B cell (primary cell): Measurements from ENCODE around the gene PTPRG. TPM values are rescaled to one million over a fixed set of nuclear protein-coding genes. Genes with fewer than 3 reads are reported as not detected.

Source experiments
- ATAC-seq: fragments of 200-7000 bp; cut with Tn5 transposase; one replicate; pipeline ENCODE4 v1.10.0; 2021; ENCODE audit warnings: low read depth, mild to moderate bottlenecking, moderate number of reproducible peaks, moderate library complexity
- CTCF ChIA-PET: fragments of 350-600 bp; sonication (Branson Sonifier 250); formaldehyde crosslinking; loops from one replicate; lab custom pipeline; 2021; ENCODE audit warnings: antibody characterized with exemption, inconsistent platforms; lab: Charles Lee
- POLR2A ChIA-PET: fragments of 350-600 bp; sonication (Branson Sonifier 250); formaldehyde crosslinking; loops from one replicate; lab custom pipeline; 2021; ENCODE audit warnings: antibody characterized with exemption; lab: Charles Lee
- DNase-seq: peaks from one replicate; pipeline ENCODE4 v3.0.0; 2013
- H2AFZ ChIP-seq: 2 replicates; pipeline ENCODE4 v1.6.1; 2012; ENCODE audit warnings: mild to moderate bottlenecking, low read depth, low read length; ENCODE audit not compliant: insufficient read depth, poor library complexity, severe bottlenecking
- H3K27ac ChIP-seq, 2 donors: 1 replicate in 1 of 2; 2 replicates in 1 of 2; pipeline ENCODE4 v1.5.1; 2012 to 2013; ENCODE audit warnings: low read length in 2 of 2, mild to moderate bottlenecking in 2 of 2, moderate library complexity in 1 of 2
- H3K27me3 ChIP-seq, 4 experiments: fragments of 200-600 bp in 1 of 4; sonication (generic) in 1 of 4; replicated peaks in 1 of 4; 1 replicate in 2 of 4; 2 replicates in 2 of 4; pipeline versions ENCODE4 v1.6.1 to v1.7.0; 2013 to 2016; ENCODE audit warnings: low read length in 3 of 4, mild to moderate bottlenecking in 2 of 4, mixed read lengths in 1 of 4, moderate library complexity in 1 of 4; ENCODE audit not compliant: insufficient read depth in 4 of 4, control insufficient read depth in 3 of 4; ENCODE audit errors: control extremely low read depth in 1 of 4
- H3K36me3 ChIP-seq, 2 experiments: replicated peaks in 1 of 2; 1 replicate in 1 of 2; 2 replicates in 1 of 2; pipeline versions ENCODE4 v1.6.1 to v1.7.1; 2013; ENCODE audit warnings: low read length in 1 of 2; ENCODE audit not compliant: insufficient read depth in 2 of 2, control insufficient read depth in 1 of 2; ENCODE audit errors: control extremely low read depth in 1 of 2, extremely low read depth in 1 of 2
- H3K4me1 ChIP-seq, 2 donors: fragments of 200-600 bp in 1 of 2; sonication (generic) in 1 of 2; 1 replicate in 1 of 2; 2 replicates in 1 of 2; pipeline versions ENCODE4 v1.5.1 to v1.6.1; 2013 to 2017; ENCODE audit warnings: low read length in 2 of 2; ENCODE audit not compliant: control insufficient read depth in 2 of 2, insufficient read depth in 2 of 2
- H3K4me2 ChIP-seq: replicated peaks from 2 replicates; pipeline ENCODE3; 2012; ENCODE audit warnings: mild to moderate bottlenecking, low read depth, low read length; ENCODE audit not compliant: poor library complexity, severe bottlenecking
- H3K4me3 ChIP-seq, 5 experiments: fragments of 200-600 bp in 1 of 5; sonication (generic) in 1 of 5; 1 replicate in 3 of 5; 2 replicates in 2 of 5; pipeline versions ENCODE4 v1.5.1 to v1.7.0; 2011 to 2016; ENCODE audit warnings: low read length in 4 of 5, mild to moderate bottlenecking in 4 of 5, low read depth in 2 of 5, control low read depth in 1 of 5, moderate library complexity in 1 of 5; ENCODE audit not compliant: insufficient read depth in 1 of 5; ENCODE audit errors: control extremely low read depth in 1 of 5, extremely low read depth in 1 of 5
- H3K79me2 ChIP-seq: fragments of 200-600 bp; sonication (generic); one replicate; pipeline ENCODE4 v1.6.0; 2016; ENCODE audit warnings: low read length; ENCODE audit not compliant: control insufficient read depth, insufficient read depth
- H3K9ac ChIP-seq: fragments of 200-600 bp; sonication (generic); 2 replicates; pipeline ENCODE4 v1.6.1; 2017; ENCODE audit warnings: mild to moderate bottlenecking, low read length, moderate library complexity
- H3K9me3 ChIP-seq, 3 donors: one replicate each; pipeline versions ENCODE4 v1.6.1 to v1.7.1; 2013; ENCODE audit warnings: low read length in 2 of 3; ENCODE audit not compliant: control insufficient read depth in 2 of 3, insufficient read depth in 1 of 3; ENCODE audit errors: control extremely low read depth in 1 of 3
- H4K20me1 ChIP-seq: 2 replicates; pipeline ENCODE4 v1.6.0; 2012; ENCODE audit warnings: mild to moderate bottlenecking, low read length; ENCODE audit not compliant: insufficient read depth, control insufficient read depth, poor library complexity, severe bottlenecking
- H3K27ac Mint-ChIP-seq: one replicate; pipeline ENCODE4 v1.8.0; 2021; ENCODE audit warnings: mixed read lengths
- H3K27me3 Mint-ChIP-seq: one replicate; pipeline ENCODE4 v1.8.0; 2021; ENCODE audit warnings: mixed read lengths
- H3K4me1 Mint-ChIP-seq: one replicate; pipeline ENCODE4 v1.8.0; 2021; ENCODE audit warnings: mixed read lengths
- H3K4me3 Mint-ChIP-seq: one replicate; pipeline ENCODE4 v1.8.0; 2021; ENCODE audit warnings: mixed read lengths
- H3K9me3 Mint-ChIP-seq: one replicate; pipeline ENCODE4 v1.8.0; 2022; ENCODE audit warnings: mixed read lengths; ENCODE audit not compliant: insufficient read depth
- EZH2 ChIP-seq: IDR thresholded peaks from 2 replicates; pipeline ENCODE4 v1.6.1; 2012; ENCODE audit warnings: borderline replicate concordance, low read depth, mild to moderate bottlenecking, moderate library complexity, low read length; ENCODE audit not compliant: insufficient read depth, poor library complexity, severe bottlenecking
- WGBS: methylation state at CpG from one replicate; pipeline ENCODE4 v1.1.5; 2013; ENCODE audit warnings: missing lambda C conversion rate; ENCODE audit not compliant: insufficient coverage; 5-methylcytosine and 5-hydroxymethylcytosine counted together
- intact Hi-C: fragments of 100-400 bp; cut with micrococcal nuclease; formaldehyde crosslinking; loops from one replicate; pipeline ENCODE4 v1.10.0; 2022
- polyA plus RNA-seq: library from polyadenylated mRNA; depleted of rRNA; stranded (reverse); fragments of >200 nt; gene quantifications from 2 replicates; pipeline ENCODE4 v1.2.3, GENCODE V29; 2012
- total RNA-seq, 2 donors: library from RNA; stranded (reverse); fragments of 120-200 nt in 1 of 2; gene quantifications; 1 replicate in 1 of 2; 2 replicates in 1 of 2; pipeline versions ENCODE4 v1.2.3 to v1.2.4, GENCODE V29; 2013 to 2022
- TF ChIP-seq, protein P1 (sequence below): fragments of 200-600 bp; IDR thresholded peaks from one replicate; pipeline ENCODE4 v1.8.0; 2022; ENCODE audit warnings: antibody characterized with exemption, mild to moderate bottlenecking

Gene PTPRG
- total and polyA plus RNA-seq, 2 donors (not counting 1 experiment from before 2014, with no cell fraction given), result 0.12 to 1.3 TPM

DNA sequence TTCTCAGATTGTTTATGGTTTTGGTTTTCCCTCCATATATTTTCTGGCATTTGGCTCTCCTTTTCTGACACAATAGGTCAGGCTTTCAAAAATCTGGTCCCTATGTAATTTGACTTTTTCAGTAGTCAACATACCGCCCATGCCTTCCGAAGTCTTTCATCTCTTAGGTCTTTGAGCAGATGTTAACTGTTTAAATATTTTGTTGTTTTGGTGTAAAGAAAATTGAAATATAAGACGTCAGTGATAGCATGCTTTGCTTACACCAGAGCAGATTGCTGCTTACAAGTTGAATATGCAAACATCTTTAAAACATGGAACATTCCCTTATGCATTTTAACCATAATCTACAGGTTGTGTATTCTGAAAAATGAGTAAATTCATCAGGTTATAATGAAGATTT lies 233.0 kb downstream of the PTPRG start:
- H3K4me3 ChIP-seq, result no peak overlapping the region
- DNase-seq (no peak), ATAC-seq (no peak)
- CTCF ChIA-PET, result no interaction called here
- no peak overlapping the region for H3K27ac Mint-ChIP-seq
- no peaks in the 10 kb centered on the region for H3K27me3 Mint-ChIP-seq
- H3K9ac ChIP-seq, result no peak overlapping the region
- H3K4me1 Mint-ChIP-seq, result no peaks in the 10 kb centered on the region
- WGBS, result 100% methylated on average over 2 of the region's 3 CpGs
- H3K9me3 ChIP-seq, result no peaks in the 10 kb centered on the region
- no peak overlapping the region for H3K4me2 ChIP-seq
- TF ChIP-seq EZH2, result no peak
- POLR2A ChIA-PET, result no interaction called here
- no peaks in the 10 kb centered on the region for H3K36me3 ChIP-seq
- intact Hi-C loops, result no loop called here
- no peaks in the 10 kb centered on the region for H3K27me3 ChIP-seq
- no peaks in the 10 kb centered on the region for H3K4me1 ChIP-seq
- H3K4me3 Mint-ChIP-seq, result no peak overlapping the region
- H3K27ac ChIP-seq, result no peak overlapping the region
- no peaks in the 10 kb centered on the region for H4K20me1 ChIP-seq
- no peak overlapping the region for H2AFZ ChIP-seq
- no peaks in the 10 kb centered on the region for H3K79me2 ChIP-seq
- no peaks in the 10 kb centered on the region for H3K9me3 Mint-ChIP-seq

DNA sequence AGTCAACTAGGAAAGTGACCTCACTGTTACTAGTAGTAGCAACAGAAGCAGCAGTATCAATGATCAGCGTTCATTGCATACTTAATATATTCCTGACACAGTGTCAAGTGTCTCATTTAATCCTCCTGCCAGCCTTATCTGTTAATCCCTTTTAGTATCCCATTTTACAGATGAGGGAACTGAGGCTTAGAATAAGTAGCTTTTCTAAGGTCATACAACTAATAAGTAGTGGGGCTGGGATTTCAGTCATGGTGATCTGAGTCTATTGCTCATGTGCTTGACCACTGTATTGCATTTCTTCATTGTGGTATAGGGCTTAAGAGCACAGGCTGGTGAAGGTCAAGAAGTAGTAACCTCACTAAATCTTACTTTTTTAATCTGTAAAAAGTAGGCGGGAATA lies 233.6 kb downstream of the PTPRG start:
- H3K4me1 ChIP-seq, result no peaks in the 10 kb centered on the region
- H3K4me2 ChIP-seq, result no peak overlapping the region
- DNase-seq, result no peak
- ChIA-PET CTCF (no interaction called here), POLR2A (no interaction called here)
- no peak overlapping the region for H2AFZ ChIP-seq
- no peaks in the 10 kb centered on the region for H3K79me2 ChIP-seq
- no peak overlapping the region for H3K4me3 ChIP-seq
- H3K4me1 Mint-ChIP-seq, result no peaks in the 10 kb centered on the region
- no CpG with 5 or more reads among the region's 2 CpGs for whole genome bisulfite sequencing
- TF ChIP-seq, protein P1, sequence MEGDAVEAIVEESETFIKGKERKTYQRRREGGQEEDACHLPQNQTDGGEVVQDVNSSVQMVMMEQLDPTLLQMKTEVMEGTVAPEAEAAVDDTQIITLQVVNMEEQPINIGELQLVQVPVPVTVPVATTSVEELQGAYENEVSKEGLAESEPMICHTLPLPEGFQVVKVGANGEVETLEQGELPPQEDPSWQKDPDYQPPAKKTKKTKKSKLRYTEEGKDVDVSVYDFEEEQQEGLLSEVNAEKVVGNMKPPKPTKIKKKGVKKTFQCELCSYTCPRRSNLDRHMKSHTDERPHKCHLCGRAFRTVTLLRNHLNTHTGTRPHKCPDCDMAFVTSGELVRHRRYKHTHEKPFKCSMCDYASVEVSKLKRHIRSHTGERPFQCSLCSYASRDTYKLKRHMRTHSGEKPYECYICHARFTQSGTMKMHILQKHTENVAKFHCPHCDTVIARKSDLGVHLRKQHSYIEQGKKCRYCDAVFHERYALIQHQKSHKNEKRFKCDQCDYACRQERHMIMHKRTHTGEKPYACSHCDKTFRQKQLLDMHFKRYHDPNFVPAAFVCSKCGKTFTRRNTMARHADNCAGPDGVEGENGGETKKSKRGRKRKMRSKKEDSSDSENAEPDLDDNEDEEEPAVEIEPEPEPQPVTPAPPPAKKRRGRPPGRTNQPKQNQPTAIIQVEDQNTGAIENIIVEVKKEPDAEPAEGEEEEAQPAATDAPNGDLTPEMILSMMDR, result no peak
- no peak for TF ChIP-seq EZH2
- no peaks in the 10 kb centered on the region for H3K27me3 ChIP-seq
- no peaks in the 10 kb centered on the region for H3K9me3 Mint-ChIP-seq
- no peak overlapping the region for H3K9ac ChIP-seq
- no peaks in the 10 kb centered on the region for H4K20me1 ChIP-seq
- ATAC-seq, result no peak
- no peak overlapping the region for H3K27ac ChIP-seq
- no peak overlapping the region for H3K4me3 Mint-ChIP-seq
- intact Hi-C loops, result no loop called here
- H3K27ac Mint-ChIP-seq, result no peak overlapping the region
- H3K9me3 ChIP-seq, result no peaks in the 10 kb centered on the region
- H3K36me3 ChIP-seq, result no peaks in the 10 kb centered on the region
- no peaks in the 10 kb centered on the region for H3K27me3 Mint-ChIP-seq
